Measurements from ENCODE around the gene HLX. TPM values are rescaled to one million over a fixed set of nuclear protein-coding genes. Genes with fewer than 3 reads are reported as not detected.

Gene HLX
- total and polyA plus RNA-seq, 4 donors = 3.0 to 8.3 (median 6.1) TPM

DNA sequence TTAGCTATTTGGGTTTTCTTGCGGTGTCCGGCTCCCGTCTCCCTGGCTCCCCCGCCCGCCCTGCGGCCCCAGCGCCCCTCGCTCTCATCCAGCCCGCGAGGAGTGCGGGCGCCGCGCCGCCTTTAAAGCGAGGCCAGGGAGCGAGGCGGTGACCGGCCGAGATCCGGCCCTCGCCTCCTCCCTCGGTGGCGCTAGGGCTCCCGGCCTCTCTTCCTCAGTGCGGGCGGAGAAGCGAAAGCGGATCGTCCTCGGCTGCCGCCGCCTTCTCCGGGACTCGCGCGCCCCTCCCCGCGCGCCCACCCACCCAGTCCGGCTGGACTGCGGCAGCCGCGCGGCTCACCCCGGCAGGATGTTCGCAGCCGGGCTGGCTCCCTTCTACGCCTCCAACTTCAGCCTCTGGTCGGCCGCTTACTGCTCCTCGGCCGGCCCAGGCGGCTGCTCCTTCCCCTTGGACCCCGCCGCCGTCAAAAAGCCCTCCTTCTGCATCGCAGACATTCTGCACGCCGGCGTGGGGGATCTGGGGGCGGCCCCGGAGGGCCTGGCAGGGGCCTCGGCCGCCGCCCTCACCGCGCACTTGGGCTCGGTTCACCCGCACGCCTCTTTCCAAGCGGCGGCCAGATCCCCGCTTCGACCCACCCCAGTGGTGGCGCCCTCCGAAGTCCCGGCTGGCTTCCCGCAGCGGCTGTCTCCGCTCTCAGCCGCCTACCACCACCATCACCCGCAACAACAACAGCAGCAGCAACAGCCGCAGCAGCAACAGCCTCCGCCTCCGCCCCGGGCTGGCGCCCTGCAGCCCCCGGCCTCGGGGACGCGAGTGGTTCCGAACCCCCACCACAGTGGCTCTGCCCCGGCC is 492 bp downstream of the HLX start (continued):
- TF ChIP-seq, protein P1, sequence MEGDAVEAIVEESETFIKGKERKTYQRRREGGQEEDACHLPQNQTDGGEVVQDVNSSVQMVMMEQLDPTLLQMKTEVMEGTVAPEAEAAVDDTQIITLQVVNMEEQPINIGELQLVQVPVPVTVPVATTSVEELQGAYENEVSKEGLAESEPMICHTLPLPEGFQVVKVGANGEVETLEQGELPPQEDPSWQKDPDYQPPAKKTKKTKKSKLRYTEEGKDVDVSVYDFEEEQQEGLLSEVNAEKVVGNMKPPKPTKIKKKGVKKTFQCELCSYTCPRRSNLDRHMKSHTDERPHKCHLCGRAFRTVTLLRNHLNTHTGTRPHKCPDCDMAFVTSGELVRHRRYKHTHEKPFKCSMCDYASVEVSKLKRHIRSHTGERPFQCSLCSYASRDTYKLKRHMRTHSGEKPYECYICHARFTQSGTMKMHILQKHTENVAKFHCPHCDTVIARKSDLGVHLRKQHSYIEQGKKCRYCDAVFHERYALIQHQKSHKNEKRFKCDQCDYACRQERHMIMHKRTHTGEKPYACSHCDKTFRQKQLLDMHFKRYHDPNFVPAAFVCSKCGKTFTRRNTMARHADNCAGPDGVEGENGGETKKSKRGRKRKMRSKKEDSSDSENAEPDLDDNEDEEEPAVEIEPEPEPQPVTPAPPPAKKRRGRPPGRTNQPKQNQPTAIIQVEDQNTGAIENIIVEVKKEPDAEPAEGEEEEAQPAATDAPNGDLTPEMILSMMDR (IDR thresholded peaks at IDR 0.05; ENCODE audit: low read depth, low read length, missing input control) = no peak
- TF ChIP-seq SP1 (IDR thresholded peaks at IDR 0.05) = no peak

DNA sequence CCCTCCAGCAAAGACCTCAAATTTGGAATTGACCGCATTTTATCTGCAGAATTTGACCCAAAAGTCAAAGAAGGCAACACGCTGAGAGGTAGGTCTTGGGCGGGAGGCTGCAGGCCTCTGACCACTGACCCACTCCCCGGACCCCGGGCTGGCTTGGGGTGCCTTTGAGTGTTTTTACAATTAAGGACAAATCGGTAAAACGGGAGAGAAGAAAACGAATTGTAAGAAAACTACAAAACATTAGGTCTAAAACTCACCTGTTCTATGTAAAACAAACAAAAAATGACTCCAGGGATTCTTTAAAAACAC is 1.1 kb downstream of the HLX start:
- Histone ChIP-seq H3K27ac (ENCODE audit: low read depth in 1 of 2, low read length in 2 of 2) (peak overlapping the region; percentile 89 to 96), H3K27me3 (ENCODE audit: control insufficient read depth in 4 of 4, insufficient read depth in 4 of 4, low read length in 3 of 4) (no peaks in the 10 kb centered on the region), H3K4me1 (ENCODE audit: control insufficient read depth in 4 of 4, insufficient read depth in 4 of 4, low read length in 3 of 4) (peaks cover 3 to 43% (median 36%) of the 10 kb centered on the region in 4 donors), H3K9ac (ENCODE audit: low read depth in 1 of 2, low read length in 2 of 2) (peak overlapping the region; percentile 58 to 92), H3K9me3 (ENCODE audit: control insufficient read depth in 4 of 4, low read length in 3 of 4) (no peaks in the 10 kb centered on the region), H3K4me3 (ENCODE audit: low read depth in 1 of 3, low read length in 3 of 3) (peak overlapping the region; percentile 71 to 84 (median 71)), H3K36me3 (ENCODE audit: control insufficient read depth in 4 of 4, insufficient read depth in 3 of 4, low read depth in 1 of 4, low read length in 3 of 4) (peaks cover 6 to 24% (median 14%) of the 10 kb centered on the region in 4 donors)
- no peak for DNase-seq (ENCODE audit: low spot score)
- WGBS = 3% methylated on average over 8 of the region's 8 CpGs
- TF ChIP-seq HNF4G (IDR thresholded peaks at IDR 0.05) (no peak), HNF4A (conservative IDR thresholded peaks at IDR 0.05) (no peak), EGR1 (IDR thresholded peaks at IDR 0.05; ENCODE audit: low read depth in 2 of 2) (no peak), RXRA (IDR thresholded peaks at IDR 0.05) (no peak), YY1 (IDR thresholded peaks at IDR 0.05) (no peak), JUND (IDR thresholded peaks at IDR 0.05) (no peak), GABPA (IDR thresholded peaks at IDR 0.05 in 1 of 2, conservative IDR thresholded peaks at IDR 0.05 in 1 of 2) (no peak), NR2F2 (IDR thresholded peaks at IDR 0.05) (no peak), SP1 (IDR thresholded peaks at IDR 0.05) (no peak), FOXA2 (IDR thresholded peaks at IDR 0.05) (no peak), FOXA1 (IDR thresholded peaks at IDR 0.05) (no peak)
- TF ChIP-seq, protein P2, sequence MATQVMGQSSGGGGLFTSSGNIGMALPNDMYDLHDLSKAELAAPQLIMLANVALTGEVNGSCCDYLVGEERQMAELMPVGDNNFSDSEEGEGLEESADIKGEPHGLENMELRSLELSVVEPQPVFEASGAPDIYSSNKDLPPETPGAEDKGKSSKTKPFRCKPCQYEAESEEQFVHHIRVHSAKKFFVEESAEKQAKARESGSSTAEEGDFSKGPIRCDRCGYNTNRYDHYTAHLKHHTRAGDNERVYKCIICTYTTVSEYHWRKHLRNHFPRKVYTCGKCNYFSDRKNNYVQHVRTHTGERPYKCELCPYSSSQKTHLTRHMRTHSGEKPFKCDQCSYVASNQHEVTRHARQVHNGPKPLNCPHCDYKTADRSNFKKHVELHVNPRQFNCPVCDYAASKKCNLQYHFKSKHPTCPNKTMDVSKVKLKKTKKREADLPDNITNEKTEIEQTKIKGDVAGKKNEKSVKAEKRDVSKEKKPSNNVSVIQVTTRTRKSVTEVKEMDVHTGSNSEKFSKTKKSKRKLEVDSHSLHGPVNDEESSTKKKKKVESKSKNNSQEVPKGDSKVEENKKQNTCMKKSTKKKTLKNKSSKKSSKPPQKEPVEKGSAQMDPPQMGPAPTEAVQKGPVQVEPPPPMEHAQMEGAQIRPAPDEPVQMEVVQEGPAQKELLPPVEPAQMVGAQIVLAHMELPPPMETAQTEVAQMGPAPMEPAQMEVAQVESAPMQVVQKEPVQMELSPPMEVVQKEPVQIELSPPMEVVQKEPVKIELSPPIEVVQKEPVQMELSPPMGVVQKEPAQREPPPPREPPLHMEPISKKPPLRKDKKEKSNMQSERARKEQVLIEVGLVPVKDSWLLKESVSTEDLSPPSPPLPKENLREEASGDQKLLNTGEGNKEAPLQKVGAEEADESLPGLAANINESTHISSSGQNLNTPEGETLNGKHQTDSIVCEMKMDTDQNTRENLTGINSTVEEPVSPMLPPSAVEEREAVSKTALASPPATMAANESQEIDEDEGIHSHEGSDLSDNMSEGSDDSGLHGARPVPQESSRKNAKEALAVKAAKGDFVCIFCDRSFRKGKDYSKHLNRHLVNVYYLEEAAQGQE (IDR thresholded peaks at IDR 0.05) = no peak
- TF ChIP-seq, protein P3, sequence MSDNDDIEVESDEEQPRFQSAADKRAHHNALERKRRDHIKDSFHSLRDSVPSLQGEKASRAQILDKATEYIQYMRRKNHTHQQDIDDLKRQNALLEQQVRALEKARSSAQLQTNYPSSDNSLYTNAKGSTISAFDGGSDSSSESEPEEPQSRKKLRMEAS (IDR thresholded peaks at IDR 0.05) = no peak
- TF ChIP-seq, protein P4, sequence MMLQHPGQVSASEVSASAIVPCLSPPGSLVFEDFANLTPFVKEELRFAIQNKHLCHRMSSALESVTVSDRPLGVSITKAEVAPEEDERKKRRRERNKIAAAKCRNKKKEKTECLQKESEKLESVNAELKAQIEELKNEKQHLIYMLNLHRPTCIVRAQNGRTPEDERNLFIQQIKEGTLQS (IDR thresholded peaks at IDR 0.05) = no peak

Data from liver (tissue), 9 donors.